HG02938 (cell line): Measurements from ENCODE around the gene FGD4.

Experiments
- ATAC-seq: cut with Tn5 transposase; IDR thresholded peaks from one replicate; pipeline ENCODE4 v1.9.1; 2021; ENCODE audit warnings: mild to moderate bottlenecking, moderate library complexity; ENCODE audit not compliant: unreplicated experiment

Gene FGD4

DNA sequence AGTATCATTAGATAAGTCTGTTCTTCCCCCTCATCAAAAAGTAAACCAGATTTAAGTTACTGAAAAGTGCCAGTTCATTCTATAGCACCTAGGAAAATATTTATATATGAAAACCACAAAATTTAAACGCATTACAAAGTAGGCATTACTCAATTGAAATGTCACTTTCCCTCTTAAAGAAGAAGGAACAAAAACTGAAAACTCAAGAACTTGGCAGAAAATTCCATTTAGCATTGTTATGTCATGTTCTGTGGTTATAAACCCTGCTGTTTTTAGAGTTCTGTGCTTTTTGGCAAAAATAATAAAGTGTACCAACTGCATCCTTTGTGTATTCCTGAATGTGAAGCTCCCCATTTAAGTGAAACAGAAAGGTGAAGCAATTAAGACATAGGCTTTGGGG lies 3.6 kb downstream of the FGD4 start:
- no peak for ATAC-seq

DNA sequence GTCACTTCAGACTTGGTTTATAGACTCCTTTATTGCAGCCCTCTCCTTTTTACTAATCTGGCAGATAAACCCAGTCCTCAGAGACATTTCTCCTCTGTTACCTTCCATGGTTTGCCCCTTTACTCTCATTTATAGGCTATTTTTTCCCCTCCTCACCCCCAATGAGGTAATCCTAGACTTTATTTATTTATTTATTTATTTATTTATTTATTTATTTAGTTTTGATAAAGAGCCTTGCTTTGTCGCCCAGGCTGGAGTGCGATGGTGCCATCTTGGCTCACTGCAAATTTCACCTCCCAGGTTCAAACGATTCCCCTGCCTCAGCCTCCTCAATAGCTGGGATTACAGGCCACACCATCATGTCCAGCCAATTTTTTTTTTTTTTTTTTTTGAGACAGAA lies 8.4 kb downstream of the FGD4 start:
- no peak for ATAC-seq

GRCh38 chr12:32413412-32413811 lies 14.1 kb downstream of the FGD4 start:
- no peak for ATAC-seq

GRCh38 chr12:32418221-32418620 lies 18.9 kb downstream of the FGD4 start:
- no peak for ATAC-seq

DNA sequence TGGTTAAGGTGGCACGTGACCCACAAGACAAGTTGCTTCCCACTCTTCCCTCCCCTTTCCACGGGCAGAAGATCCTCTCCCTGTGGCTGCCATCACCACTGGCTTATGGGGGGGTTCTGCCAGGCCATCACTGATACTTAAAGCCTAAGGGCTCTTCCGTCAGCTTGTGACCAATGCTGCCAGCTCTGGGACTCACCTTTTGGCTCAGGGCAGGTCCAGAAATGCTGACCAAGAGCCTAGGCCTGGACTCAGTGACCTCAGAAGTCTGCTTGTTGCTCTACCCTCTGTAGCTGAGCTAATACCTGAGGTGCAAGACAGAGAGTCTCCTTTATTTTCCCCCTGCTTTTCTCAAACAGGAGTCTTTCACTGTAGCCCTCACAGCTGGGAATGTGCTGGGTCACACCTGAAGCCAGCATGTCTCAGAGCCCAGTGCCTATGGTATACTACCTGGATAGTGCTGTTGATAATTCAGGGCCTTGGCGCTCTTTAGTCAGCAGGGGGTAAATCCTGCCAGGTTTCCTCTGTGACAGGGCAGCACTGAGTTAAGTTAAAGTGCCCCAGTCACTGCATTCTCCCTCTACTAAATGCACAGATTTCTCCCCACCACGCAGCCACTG lies 19.7 kb downstream of the FGD4 start:
- ATAC-seq = no peak

DNA sequence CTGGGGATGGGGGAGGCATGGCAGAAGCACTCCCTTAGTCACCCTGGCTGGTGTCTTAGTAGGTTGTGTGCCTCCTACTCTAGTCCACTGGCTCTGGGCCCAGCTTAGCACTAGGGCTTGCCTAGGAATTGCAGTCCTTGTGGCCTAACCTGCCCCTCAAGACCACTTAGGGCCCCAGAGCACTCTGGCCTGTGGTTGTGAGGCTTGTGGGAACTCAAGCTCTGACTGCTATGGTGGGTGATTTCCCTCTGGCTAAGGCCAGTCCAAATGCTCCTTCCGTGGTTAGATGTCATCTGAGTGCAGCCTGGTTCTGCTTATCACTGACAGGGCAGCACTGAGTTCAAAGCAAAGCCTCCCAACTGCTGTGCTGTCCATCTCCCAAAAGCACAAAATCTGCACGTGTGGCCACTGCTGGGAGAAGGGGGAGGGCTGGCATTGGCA lies 20.2 kb downstream of the FGD4 start:
- peak; percentile 59 for ATAC-seq

- ATAC-seq = no peak
These were observed 21.0 kb downstream of the FGD4 start for GRCh38 chr12:32420356-32420755.

- ATAC-seq = no peak
These were observed 24.2 kb downstream of the FGD4 start for GRCh38 chr12:32423559-32423958.

GRCh38 chr12:32431025-32431424 lies 31.7 kb downstream of the FGD4 start:
- ATAC-seq = no peak

DNA sequence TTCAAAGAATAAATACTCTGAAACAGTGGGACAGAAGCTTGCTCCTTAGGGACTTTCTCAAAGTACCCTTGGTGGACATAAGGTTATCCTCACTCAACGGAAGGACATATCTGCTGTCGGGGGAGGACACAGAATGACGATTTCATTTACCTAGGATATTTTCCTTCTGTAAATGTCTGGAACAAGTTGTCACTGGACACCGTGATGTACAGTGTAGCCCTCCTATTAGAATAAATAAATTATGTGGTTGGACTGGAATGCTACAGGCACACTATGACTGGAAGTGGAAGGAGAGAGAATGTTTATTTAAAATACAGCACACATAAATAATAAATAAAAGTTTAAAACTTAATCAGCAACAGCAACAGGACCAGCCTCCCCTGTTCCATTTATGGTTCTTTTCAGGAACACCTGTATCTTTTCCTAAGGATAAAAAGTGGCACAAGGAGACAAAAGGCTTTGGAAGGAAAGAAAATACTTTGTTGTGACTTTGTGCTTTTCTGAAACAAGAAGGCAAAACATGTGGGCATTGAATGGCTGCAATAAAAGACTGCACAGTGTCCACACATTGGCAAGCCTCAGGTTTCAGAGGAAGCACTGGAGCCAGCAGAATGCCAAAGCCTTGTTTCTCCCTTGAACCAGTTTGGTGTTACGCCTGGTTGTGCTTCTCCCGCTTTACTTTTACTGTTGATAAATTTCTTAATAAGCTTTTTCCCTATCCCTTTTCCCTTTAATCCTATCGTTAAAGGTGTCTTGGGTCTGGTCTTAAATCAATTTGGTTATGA lies 36.8 kb downstream of the FGD4 start:
- no peak for ATAC-seq

GRCh38 chr12:32437095-32437515 lies 37.7 kb downstream of the FGD4 start:
- no peak for ATAC-seq

DNA sequence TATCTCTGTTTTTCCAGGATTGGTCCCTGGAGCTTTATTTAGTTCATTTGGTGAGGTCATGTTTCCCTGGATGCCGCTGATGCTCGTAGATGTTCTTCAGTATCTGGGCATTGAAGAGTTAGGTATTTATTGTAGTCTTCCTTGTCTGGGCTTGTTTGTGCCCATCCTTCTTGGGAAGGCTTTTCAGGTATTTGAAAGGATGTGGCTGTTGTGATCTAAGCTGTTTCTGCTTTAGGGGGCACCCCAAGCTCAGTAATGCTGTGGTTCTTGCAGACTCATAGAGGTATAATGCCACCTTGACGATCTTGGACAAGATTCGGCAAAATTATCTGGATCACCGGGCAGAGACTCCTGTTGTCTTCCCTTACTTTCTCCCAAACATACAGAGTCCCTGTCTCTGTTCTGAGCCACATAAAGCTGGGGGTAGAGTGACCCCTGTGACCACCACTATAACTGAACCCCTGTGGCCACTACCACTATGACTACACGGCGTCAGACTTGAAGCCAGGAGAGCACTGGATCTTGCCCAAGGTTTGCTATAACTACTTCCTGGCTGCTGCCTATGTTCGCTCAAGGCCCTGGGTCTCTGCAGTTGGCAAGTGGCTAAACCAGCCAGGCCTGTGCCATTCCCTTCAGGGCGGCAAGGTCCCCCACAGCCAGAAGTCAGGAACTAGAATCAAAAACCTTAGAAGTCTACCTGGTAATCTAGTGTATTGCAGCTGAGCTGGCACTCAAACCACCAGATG lies 40.9 kb downstream of the FGD4 start:
- ATAC-seq = no peak

GRCh38 chr12:32443491-32443890 lies 44.1 kb downstream of the FGD4 start:
- ATAC-seq = no peak

DNA sequence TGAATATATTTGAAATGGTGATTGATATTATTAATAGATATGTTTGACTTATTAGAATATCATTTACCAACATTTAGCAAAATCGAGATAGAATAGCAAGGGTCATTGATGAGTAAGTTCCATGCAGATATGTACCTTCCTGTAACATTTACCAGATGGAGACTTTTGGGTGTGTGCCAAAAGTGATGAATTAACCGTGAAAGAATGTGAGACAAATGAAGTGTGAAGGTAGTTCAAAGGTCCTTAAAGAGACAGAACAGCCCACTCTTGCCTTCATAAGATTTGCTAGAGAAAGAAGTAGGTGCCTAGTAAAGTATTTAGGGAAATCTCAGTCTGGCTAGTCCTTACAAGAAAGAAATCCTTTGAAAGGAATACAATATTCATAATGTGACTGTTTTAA lies 45.5 kb downstream of the FGD4 start:
- ATAC-seq = no peak

DNA sequence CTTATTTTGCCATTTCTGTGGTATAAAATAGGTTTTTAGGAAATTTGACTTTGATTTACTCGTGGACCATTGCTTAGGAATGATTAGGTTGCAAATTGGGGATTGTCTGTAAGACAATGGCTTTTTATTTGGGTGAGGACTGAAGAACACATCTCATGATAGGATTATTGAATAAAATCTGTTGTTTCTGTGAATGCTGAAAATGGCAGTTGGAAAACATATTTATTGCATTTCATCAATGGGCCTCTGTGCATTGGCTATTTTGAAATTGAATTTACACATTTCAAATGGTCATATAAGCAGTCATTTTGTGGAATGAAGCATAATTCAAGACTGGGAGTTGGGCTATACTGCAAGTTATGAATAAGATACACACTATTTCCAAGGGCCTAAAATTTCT lies 46.0 kb downstream of the FGD4 start:
- no peak for ATAC-seq

GRCh38 chr12:32446316-32447119 lies 47.2 kb downstream of the FGD4 start:
- ATAC-seq = no peak

GRCh38 chr12:32448586-32448985 lies 49.2 kb downstream of the FGD4 start:
- no peak for ATAC-seq

- ATAC-seq = no peak
These were observed 51.0 kb downstream of the FGD4 start for GRCh38 chr12:32450363-32450762.

- no peak for ATAC-seq
These were observed 51.4 kb downstream of the FGD4 start for GRCh38 chr12:32450768-32451167.

DNA sequence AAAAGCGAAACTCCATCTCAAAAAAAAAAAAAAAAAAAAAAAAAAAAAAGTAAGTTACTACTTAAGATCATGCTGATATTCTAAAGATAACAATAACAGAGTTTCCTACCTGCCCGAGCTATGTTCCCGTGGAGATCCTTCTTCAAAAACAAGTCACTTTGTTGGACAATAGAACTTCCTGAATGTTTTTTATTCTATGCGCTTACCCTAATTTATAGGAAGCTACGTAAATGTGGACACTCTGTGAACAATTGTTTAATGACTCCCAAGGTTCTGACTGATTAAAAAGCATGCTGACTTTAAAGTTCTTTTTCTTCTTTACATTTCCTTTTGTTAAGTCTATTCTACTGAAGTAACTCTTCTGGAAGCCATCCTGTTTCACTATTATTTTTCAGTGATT lies 52.5 kb downstream of the FGD4 start:
- ATAC-seq = no peak

DNA sequence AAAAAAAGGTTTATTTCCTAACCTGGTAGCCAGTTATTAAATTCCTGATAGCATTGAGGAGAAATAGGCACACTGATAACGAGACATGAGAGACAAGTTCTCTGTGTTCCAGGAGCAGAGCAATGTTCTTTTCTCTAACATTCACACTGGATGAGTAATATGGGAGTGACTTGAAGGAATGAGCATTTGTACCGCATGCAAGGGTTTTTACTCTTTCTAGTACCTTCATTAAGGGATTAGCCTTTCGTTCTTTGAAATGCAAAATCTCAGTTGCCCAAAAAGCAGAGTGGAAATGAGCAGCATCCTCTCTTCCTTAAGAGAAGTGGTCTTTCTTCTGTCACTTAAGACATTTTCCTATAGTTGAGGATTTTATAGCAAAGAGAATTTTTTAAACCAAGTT lies 54.7 kb downstream of the FGD4 start:
- ATAC-seq = no peak
